Esophagus muscularis mucosa (tissue), 4 donors: ENCODE data around the gene MYO9B. TPM values are rescaled to one million over a fixed set of nuclear protein-coding genes. Genes with fewer than 3 reads are reported as not detected.

Experiments used
- DNase-seq: peaks from one replicate; pipeline ENCODE4 v3.0.0-alpha.2; 2017; ENCODE audit errors: extremely low spot score
- H3K27ac ChIP-seq, 4 donors: fragments of 200-600 bp; sonication (generic); replicated peaks in 1 of 4; 1 replicate in 3 of 4; 2 replicates in 1 of 4; pipeline ENCODE4 v1.5.1; 2016 to 2019; ENCODE audit warnings: mild to moderate bottlenecking in 1 of 4
- H3K27me3 ChIP-seq, 4 donors: fragments of 200-600 bp; sonication (generic); one replicate each; pipeline versions ENCODE4 v1.5.1 to v1.6.0; 2016 to 2019
- H3K36me3 ChIP-seq, 4 donors: fragments of 200-600 bp; sonication (generic); one replicate each; pipeline ENCODE4 v1.5.1; 2016 to 2019
- H3K4me1 ChIP-seq, 4 donors: fragments of 200-600 bp; sonication (generic); one replicate each; pipeline ENCODE4 v1.5.1; 2016 to 2019
- H3K4me3 ChIP-seq, 4 donors: fragments of 200-600 bp; sonication (generic); 1 replicate in 2 of 4; 2 replicates in 2 of 4; pipeline ENCODE4 v1.5.1; 2016 to 2019; ENCODE audit warnings: mild to moderate bottlenecking in 4 of 4, moderate library complexity in 1 of 4
- H3K9me3 ChIP-seq, 4 donors: fragments of 200-600 bp; sonication (generic); 1 replicate in 3 of 4; 2 replicates in 1 of 4; pipeline ENCODE4 v1.5.1; 2016 to 2019
- EP300 ChIP-seq: sonication (generic); formaldehyde crosslinking; IDR thresholded peaks from one replicate; pipeline ENCODE4 v1.6.1; 2017; ENCODE audit warnings: antibody characterized with exemption
- POLR2A ChIP-seq: fragments of 450-650 bp; IDR thresholded peaks from one replicate; pipeline ENCODE4 v1.6.1; 2017; ENCODE audit warnings: antibody characterized with exemption, moderate library complexity, mild to moderate bottlenecking, low read depth
- POLR2AphosphoS5 ChIP-seq, 2 donors: sonication (generic); formaldehyde crosslinking; IDR thresholded peaks; one replicate each; pipeline ENCODE4 v1.6.1; 2017; ENCODE audit warnings: antibody characterized with exemption in 2 of 2
- WGBS: methylation state at CpG from one replicate; pipeline ENCODE4 v1.1.5; 2018; 5-methylcytosine and 5-hydroxymethylcytosine counted together
- intact Hi-C: fragments of 100-400 bp; cut with DNase I; formaldehyde crosslinking; loops from one replicate; pipeline ENCODE4 v1.15.1; 2023
- total RNA-seq, 4 donors: library from RNA; depleted of rRNA; stranded (reverse); fragments of >200 nt; gene quantifications; one replicate each; pipeline versions ENCODE4 v1.1.0 to v1.2.1, GENCODE V29; 2016
- TF ChIP-seq, protein P1 (sequence below), 3 experiments: fragments of 200-600 bp in 2 of 3; fragments of 450-650 bp in 1 of 3; sonication (generic) in 2 of 3; IDR thresholded peaks; one replicate each; pipeline ENCODE4 v1.5.1; 2017 to 2019; ENCODE audit warnings: antibody characterized with exemption in 3 of 3, mild to moderate bottlenecking in 2 of 3, moderate library complexity in 1 of 3

MYO9B gene
- total RNA-seq, 4 donors from 2014 or later, result 52.6 to 73.3 (median 57.7) TPM

GRCh38 chr19:17112271-17112670 lies 36.7 kb downstream of the MYO9B start:
- intact Hi-C loops, result no loop called here
- H3K27ac ChIP-seq, result peak overlapping the region in 1 of 4 donors; percentile 25
- no peak overlapping the region for H3K4me3 ChIP-seq
- H3K4me1 ChIP-seq, result peaks cover 33 to 68% (median 54%) of the 10 kb centered on the region in 4 donors
- H3K36me3 ChIP-seq, result peaks cover 0 to 31% (median 13%) of the 10 kb centered on the region in 4 donors
- no peak for TF ChIP-seq POLR2A
- TF ChIP-seq, protein P1, sequence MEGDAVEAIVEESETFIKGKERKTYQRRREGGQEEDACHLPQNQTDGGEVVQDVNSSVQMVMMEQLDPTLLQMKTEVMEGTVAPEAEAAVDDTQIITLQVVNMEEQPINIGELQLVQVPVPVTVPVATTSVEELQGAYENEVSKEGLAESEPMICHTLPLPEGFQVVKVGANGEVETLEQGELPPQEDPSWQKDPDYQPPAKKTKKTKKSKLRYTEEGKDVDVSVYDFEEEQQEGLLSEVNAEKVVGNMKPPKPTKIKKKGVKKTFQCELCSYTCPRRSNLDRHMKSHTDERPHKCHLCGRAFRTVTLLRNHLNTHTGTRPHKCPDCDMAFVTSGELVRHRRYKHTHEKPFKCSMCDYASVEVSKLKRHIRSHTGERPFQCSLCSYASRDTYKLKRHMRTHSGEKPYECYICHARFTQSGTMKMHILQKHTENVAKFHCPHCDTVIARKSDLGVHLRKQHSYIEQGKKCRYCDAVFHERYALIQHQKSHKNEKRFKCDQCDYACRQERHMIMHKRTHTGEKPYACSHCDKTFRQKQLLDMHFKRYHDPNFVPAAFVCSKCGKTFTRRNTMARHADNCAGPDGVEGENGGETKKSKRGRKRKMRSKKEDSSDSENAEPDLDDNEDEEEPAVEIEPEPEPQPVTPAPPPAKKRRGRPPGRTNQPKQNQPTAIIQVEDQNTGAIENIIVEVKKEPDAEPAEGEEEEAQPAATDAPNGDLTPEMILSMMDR (IDR thresholded peaks at IDR 0.05), result no peak
- no peak for TF ChIP-seq POLR2AphosphoS5 (IDR thresholded peaks at IDR 0.05)
- TF ChIP-seq EP300, result no peak
- H3K27me3 ChIP-seq, result no peaks in the 10 kb centered on the region
- no peak for DNase-seq
- no peaks in the 10 kb centered on the region for H3K9me3 ChIP-seq
- 92% methylated on average over 2 of the region's 17 CpGs for WGBS

GRCh38 chr19:17112700-17113099 lies 37.1 kb downstream of the MYO9B start:
- Histone ChIP-seq H3K9me3 (no peaks in the 10 kb centered on the region), H3K36me3 (peaks cover 0 to 31% (median 13%) of the 10 kb centered on the region in 4 donors), H3K4me3 (no peak overlapping the region), H3K27ac (peak overlapping the region in 1 of 4 donors; percentile 25), H3K4me1 (peaks cover 29 to 68% (median 52%) of the 10 kb centered on the region in 4 donors), H3K27me3 (no peaks in the 10 kb centered on the region)
- WGBS, result 97% methylated on average over 5 of the region's 7 CpGs
- intact Hi-C loops, result no loop called here
- TF ChIP-seq POLR2A, result no peak
- TF ChIP-seq POLR2AphosphoS5 (IDR thresholded peaks at IDR 0.05), result no peak
- no peak for TF ChIP-seq EP300
- TF ChIP-seq, protein P1 (IDR thresholded peaks at IDR 0.05), result no peak
- DNase-seq, result no peak

GRCh38 chr19:17113127-17113785 lies 37.7 kb downstream of the MYO9B start:
- no peak overlapping the region for H3K4me3 ChIP-seq
- no peak for DNase-seq
- intact Hi-C loops, result no loop called here
- peaks cover 0 to 31% (median 13%) of the 10 kb centered on the region in 4 donors for H3K36me3 ChIP-seq
- H3K27ac ChIP-seq, result peak overlapping the region in 3 of 4 donors; percentile 10 to 20 (median 17)
- H3K4me1 ChIP-seq, result peaks cover 26 to 65% (median 46%) of the 10 kb centered on the region in 4 donors
- WGBS, result 91% methylated on average over 13 of the region's 17 CpGs
- TF ChIP-seq POLR2A (no peak), EP300 (no peak), POLR2AphosphoS5 (IDR thresholded peaks at IDR 0.05) (no peak)
- TF ChIP-seq, protein P1 (IDR thresholded peaks at IDR 0.05), result no peak
- no peaks in the 10 kb centered on the region for H3K27me3 ChIP-seq
- no peaks in the 10 kb centered on the region for H3K9me3 ChIP-seq

DNA sequence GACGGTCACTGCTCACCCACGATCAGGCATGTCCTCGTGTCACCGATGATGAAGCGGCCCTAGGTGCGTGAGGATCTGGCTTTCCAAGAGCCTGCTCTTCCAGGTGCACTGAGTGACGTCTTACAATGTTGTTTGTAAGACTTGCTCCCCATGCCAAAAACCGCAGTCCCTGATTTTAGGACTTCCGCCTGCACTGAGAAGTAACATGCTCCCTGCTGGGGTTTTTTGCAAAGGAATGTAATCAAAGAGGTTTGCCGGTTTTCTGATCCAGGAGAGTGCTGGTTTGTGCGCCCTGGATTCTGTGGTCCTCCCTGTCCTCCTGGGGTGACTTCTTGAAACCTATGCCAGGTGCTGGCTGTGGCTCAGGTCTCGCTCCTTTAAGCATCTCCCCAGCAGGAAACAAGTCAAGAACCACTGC lies 38.8 kb downstream of the MYO9B start:
- no peak for DNase-seq
- no peak for TF ChIP-seq POLR2A
- no peak for TF ChIP-seq POLR2AphosphoS5 (IDR thresholded peaks at IDR 0.05)
- TF ChIP-seq EP300, result no peak
- H3K4me3 ChIP-seq, result no peak overlapping the region
- no peaks in the 10 kb centered on the region for H3K9me3 ChIP-seq
- H3K4me1 ChIP-seq, result peaks cover 14 to 55% (median 35%) of the 10 kb centered on the region in 4 donors
- H3K36me3 ChIP-seq, result peaks cover 0 to 29% (median 16%) of the 10 kb centered on the region in 4 donors
- intact Hi-C loops, result no loop called here
- H3K27ac ChIP-seq, result peak overlapping the region in 3 of 4 donors; percentile 17 to 51 (median 38)
- WGBS, result 73% methylated on average over 11 of the region's 12 CpGs
- H3K27me3 ChIP-seq, result no peaks in the 10 kb centered on the region

DNA sequence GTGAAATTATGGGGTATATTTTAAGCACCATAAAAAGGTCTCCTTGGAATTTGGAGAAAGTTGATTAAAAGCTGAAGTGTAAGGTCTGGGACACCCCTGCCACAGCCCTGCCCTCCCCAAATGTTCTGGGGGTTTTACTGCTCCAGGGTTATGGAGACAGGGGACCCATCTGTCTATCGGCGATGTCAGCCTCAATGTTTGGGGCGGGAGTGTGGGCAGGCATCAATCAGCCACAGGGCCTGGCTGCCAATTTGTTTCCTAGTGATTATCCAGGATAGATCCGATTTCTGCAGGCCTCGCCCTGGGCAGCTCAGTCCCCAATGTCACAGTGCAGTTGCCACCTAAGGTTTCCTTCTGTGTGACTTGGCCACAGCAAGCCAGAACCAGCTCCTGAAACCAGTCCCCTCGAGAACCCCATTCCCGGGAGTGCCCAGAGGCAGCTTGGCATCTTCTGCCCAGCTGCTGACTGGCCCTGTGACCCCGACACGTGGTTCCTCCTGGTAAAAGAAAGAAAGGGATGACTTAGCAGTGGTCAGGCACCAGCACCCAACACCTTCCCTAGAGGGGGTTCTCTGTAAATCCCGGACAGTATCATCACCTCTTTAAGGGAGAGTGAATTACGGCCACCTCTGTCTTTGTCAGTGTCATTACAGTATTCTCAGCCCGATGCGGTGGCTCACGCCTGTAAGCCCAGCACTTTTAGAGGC lies 41.6 kb downstream of the MYO9B start:
- Histone ChIP-seq H3K27ac (no peak overlapping the region), H3K4me3 (no peak overlapping the region), H3K9me3 (no peaks in the 10 kb centered on the region), H3K27me3 (no peaks in the 10 kb centered on the region), H3K36me3 (peaks cover 0 to 19% (median 11%) of the 10 kb centered on the region in 4 donors), H3K4me1 (peaks cover 13 to 48% (median 25%) of the 10 kb centered on the region in 4 donors)
- TF ChIP-seq POLR2A, result no peak
- no peak for TF ChIP-seq EP300
- no peak for TF ChIP-seq POLR2AphosphoS5 (IDR thresholded peaks at IDR 0.05)
- TF ChIP-seq, protein P1 (IDR thresholded peaks at IDR 0.05), result no peak
- DNase-seq, result no peak
- 77% methylated on average over 14 of the region's 14 CpGs for WGBS
- intact Hi-C loops, result no loop called here
